ENCODE results near the gene C14orf93.
"Not testable (repeated sequence)": the region's sequence is repeated elsewhere in the genome, so short reads cannot be mapped to it uniquely, and the experiment has no call there.

The C14orf93 gene

GRCh38 chr14:22966783-22967269 is 43.1 kb downstream of the C14orf93 start:
- no peak for FAIRE-seq

GRCh38 chr14:22965916-22966782 is 43.8 kb downstream of the C14orf93 start:
- not testable (repeated sequence) for FAIRE-seq

DNA sequence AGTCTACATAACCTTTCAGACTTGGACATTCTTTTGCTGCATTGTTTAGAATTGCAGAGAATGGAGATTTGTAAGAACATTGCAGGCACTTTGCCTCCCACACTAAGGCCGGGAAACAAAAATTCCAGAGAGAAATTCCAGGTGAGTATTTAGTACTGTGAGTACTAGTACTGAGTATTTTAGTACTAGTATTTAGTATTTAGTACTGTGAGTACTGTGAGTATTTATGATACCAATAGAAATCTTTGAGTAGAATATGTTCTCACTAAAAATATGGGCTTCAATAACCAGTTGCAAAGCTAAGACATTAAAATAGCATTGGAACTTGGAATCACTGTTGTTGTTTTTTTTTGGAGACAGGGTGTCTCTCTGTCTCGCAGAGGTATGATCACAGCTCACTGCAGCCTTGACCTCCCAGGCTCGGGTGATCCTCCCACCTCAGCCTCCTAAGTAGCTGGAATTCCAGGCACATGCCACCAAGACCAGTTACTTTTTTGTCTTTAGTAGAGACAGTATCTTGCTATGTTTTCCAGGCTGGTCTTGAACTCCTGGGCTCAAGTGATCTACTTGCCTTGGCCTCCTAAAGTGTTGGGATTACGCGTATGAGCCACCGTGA is 47.8 kb downstream of the C14orf93 start:
- FAIRE-seq = no peak

DNA sequence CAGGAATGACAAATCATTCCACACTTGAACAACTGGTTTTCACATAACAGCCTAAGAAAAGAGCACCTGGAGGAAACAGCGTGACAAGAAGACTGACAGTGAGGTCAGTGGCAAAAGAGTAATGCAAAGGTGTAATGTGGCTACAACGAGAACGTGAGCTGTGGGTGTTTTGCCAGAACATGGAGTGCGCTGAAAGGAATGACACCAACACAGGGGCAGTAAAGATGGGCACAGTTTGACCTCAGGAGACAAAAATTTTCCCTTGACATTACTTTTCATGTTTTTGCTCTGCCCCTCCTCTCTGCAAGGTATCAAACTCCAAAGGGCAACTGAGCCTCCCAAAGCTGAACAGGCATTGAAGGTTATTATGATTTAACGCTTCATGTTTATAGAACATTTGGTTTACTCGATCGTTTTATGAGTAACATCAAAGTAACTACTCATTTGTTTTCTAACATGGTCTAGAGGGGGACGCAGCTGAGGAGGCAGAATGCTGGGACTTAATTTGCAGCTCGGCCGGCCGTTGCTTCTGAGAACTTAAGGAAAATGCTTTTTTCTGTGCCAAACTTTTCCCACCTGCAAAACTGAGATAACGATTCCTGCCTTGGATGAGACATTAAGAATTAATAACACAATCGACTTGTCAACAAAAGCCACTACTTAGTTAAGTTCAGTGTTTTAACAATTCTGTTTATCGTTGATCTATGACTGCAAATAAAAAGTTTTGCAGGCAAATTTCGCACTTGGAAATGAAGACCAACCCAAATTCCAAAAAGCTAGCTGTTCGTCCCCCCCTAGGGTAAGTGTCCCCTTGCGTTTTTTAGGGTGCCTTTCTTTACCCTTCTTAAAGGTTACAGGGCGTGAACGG is 54.0 kb downstream of the C14orf93 start:
- FAIRE-seq = no peak

DNA sequence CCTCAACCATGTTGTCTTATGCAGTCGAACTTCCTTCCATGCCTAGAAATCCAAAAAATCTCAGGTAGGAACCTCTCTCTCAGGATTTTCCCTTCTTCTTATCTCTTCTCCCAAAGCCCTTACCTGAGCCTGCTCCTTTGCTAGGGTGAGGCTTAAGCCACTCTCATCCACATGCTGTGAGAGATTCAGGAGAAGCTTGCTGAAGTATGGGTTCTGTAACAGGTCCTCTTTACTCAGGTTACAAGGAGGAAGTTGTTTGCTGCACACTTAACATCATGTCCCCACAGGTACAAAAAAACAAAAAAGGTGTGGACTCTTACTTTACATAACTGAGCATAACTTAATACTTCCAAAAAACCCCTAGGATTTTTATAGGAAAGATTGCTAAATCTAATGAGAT is 57.5 kb downstream of the C14orf93 start:
- FAIRE-seq = no peak

GRCh38 chr14:22951795-22952194 is 58.1 kb downstream of the C14orf93 start:
- FAIRE-seq = not testable (repeated sequence)

DNA sequence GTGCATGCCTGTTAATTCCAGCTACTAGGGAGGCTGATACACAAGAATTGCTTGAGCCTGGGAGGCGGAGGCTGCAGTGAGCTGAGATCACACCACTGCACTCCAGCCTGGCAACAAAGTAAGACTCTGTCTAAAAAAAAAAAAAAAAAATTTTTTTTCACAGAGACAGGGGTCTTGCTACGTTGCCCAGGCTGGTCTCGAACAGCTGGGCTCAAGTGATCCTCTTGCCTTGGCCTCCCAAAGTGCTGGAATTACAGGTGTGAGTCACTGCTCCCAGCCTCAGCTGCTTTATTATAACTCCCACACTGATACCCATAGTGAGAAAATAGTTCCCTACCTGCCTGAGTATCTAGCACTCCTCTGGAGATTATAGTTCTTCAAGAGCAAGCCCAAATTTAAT is 64.3 kb downstream of the C14orf93 start:
- FAIRE-seq = no peak

- no peak for FAIRE-seq
These were observed 70.3 kb downstream of the C14orf93 start for GRCh38 chr14:22939684-22940083.
